ENCODE measurements around the gene KCNMB3. TPM values are rescaled to one million over a fixed set of nuclear protein-coding genes. Genes with fewer than 3 reads are reported as not detected.

KCNMB3 gene
- polyA plus RNA-seq, 1 donor from 2014 or later: 0.16 TPM

DNA sequence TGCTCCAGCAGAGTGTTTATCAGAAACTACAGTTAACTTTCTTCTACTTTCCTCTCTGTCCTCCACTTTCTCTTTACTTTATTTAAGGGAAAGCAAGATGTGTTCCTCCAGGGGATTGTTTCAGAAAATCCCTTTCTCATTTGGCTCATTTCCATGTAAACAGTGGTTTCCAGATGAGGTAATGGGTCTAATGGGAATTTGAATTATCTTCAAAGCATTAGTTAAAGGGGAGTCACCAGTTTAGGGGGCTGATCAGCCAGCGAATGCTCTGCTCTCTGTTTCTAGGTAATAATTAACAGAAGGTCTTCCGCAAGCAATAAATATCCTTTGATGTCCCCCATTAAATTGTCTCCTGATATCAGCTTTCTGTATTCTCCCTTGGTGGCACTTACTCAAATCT, 41.5 kb upstream of the KCNMB3 start:
- no peak overlapping the region for H3K4me2 ChIP-seq (ENCODE audit: low read length)
- no peaks in the 10 kb centered on the region for H3K79me2 ChIP-seq (replicated peaks; ENCODE audit: insufficient read depth, low read length)
- no peaks in the 10 kb centered on the region for H3K36me3 ChIP-seq (ENCODE audit: insufficient read depth, low read length)
- H3K9me3 ChIP-seq (ENCODE audit: low read length): no peaks in the 10 kb centered on the region
- H2AFZ ChIP-seq (ENCODE audit: low read depth, low read length): no peak overlapping the region
- no peaks in the 10 kb centered on the region for H3F3A ChIP-seq (ENCODE audit: insufficient read depth, low read length, poor library complexity, severe bottlenecking)
- H3K4me3 ChIP-seq (ENCODE audit: low read length): no peak overlapping the region
- H3K9ac ChIP-seq (ENCODE audit: low read length): no peak overlapping the region
- no peaks in the 10 kb centered on the region for H4K20me1 ChIP-seq (ENCODE audit: insufficient read depth)
- no peak for TF ChIP-seq CTCF (IDR thresholded peaks at IDR 0.05; ENCODE audit: poor library complexity, severe bottlenecking)
- no peak for TF ChIP-seq SMC3 (conservative IDR thresholded peaks at IDR 0.05; ENCODE audit: poor library complexity)
- no peak for TF ChIP-seq TAF1 (IDR thresholded peaks at IDR 0.05; ENCODE audit: low read depth)
- TF ChIP-seq EZH2 (IDR thresholded peaks at IDR 0.05; ENCODE audit: borderline replicate concordance, insufficient read depth, low read length, poor library complexity, severe bottlenecking): no peak
- no peak for TF ChIP-seq POLR2AphosphoS5 (IDR thresholded peaks at IDR 0.05)
- no peak for TF ChIP-seq MXI1 (conservative IDR thresholded peaks at IDR 0.05; ENCODE audit: poor library complexity, severe bottlenecking)
- no peak for TF ChIP-seq REST (IDR thresholded peaks at IDR 0.05; ENCODE audit: borderline replicate concordance)
- no peak for TF ChIP-seq RAD21 (conservative IDR thresholded peaks at IDR 0.05)
- TF ChIP-seq EP300 (conservative IDR thresholded peaks at IDR 0.05; ENCODE audit: poor library complexity, severe bottlenecking): no peak
- no peaks in the 10 kb centered on the region for H3K27me3 ChIP-seq (ENCODE audit: insufficient read depth, low read depth, low read length)
- no peak overlapping the region for H3K27ac ChIP-seq (ENCODE audit: low read length)
- H3K9me2 ChIP-seq (ENCODE audit: insufficient read depth, low read length): no peaks in the 10 kb centered on the region

DNA sequence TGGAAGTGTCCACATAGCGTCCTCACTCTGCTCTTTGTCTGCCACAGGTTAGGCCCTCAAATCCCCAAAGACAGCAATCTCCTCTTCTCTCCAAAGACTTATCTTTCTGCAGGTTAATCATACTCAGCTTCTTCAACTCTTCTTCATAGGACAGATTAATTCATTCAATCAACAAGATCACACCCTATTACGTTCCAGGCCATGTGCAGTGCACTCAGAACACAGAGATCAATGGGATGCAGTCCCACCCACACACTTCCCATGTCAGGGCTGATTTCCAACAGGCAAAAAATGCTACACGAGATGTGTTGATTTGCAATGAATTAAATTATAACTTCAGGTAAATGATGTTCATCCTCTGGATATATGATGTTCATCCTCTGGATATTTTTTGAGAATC, 38.4 kb upstream of the KCNMB3 start:
- no peaks in the 10 kb centered on the region for H3K9me2 ChIP-seq (ENCODE audit: insufficient read depth, low read length)
- H3K9ac ChIP-seq (ENCODE audit: low read length): no peak overlapping the region
- no peak overlapping the region for H3K27ac ChIP-seq (ENCODE audit: low read length)
- H3F3A ChIP-seq (ENCODE audit: insufficient read depth, low read length, poor library complexity, severe bottlenecking): no peaks in the 10 kb centered on the region
- H3K79me2 ChIP-seq (replicated peaks; ENCODE audit: insufficient read depth, low read length): no peaks in the 10 kb centered on the region
- no peak overlapping the region for H2AFZ ChIP-seq (ENCODE audit: low read depth, low read length)
- H4K20me1 ChIP-seq (ENCODE audit: insufficient read depth): no peaks in the 10 kb centered on the region
- no peak overlapping the region for H3K4me2 ChIP-seq (ENCODE audit: low read length)
- no peak for TF ChIP-seq TAF1 (IDR thresholded peaks at IDR 0.05; ENCODE audit: low read depth)
- no peak for TF ChIP-seq CTCF (IDR thresholded peaks at IDR 0.05; ENCODE audit: poor library complexity, severe bottlenecking)
- no peak for TF ChIP-seq POLR2AphosphoS5 (IDR thresholded peaks at IDR 0.05)
- no peak for TF ChIP-seq EZH2 (IDR thresholded peaks at IDR 0.05; ENCODE audit: borderline replicate concordance, insufficient read depth, low read length, poor library complexity, severe bottlenecking)
- TF ChIP-seq REST (IDR thresholded peaks at IDR 0.05; ENCODE audit: borderline replicate concordance): no peak
- TF ChIP-seq SMC3 (conservative IDR thresholded peaks at IDR 0.05; ENCODE audit: poor library complexity): no peak
- no peaks in the 10 kb centered on the region for H3K27me3 ChIP-seq (ENCODE audit: insufficient read depth, low read depth, low read length)
- H3K36me3 ChIP-seq (ENCODE audit: insufficient read depth, low read length): no peaks in the 10 kb centered on the region
- no peaks in the 10 kb centered on the region for H3K9me3 ChIP-seq (ENCODE audit: low read length)
- H3K4me3 ChIP-seq (ENCODE audit: low read length): no peak overlapping the region

All from neural cell (in vitro differentiated cells).